K562 (cell line): ENCODE results near the gene PCYT1A. TPM values are rescaled to one million over a fixed set of nuclear protein-coding genes. Genes with fewer than 3 reads are reported as not detected.
A peak's percentile ranks its signal among the peaks of the same experiment; 100 is the strongest.
"Not testable (repeated sequence)": the region's sequence is repeated elsewhere in the genome, so short reads cannot be mapped to it uniquely, and the experiment has no call there.

Source experiments
- ATAC-seq: fragments of 200-7000 bp; cut with Tn5 transposase; 3 replicates; pipeline ENCODE4 v1.9.1; 2020; ENCODE audit warnings: moderate library complexity
- BruUV-seq: library from RNA; stranded (reverse); fragments of 400-500 nt; replicated peaks from 2 replicates; lab custom pipeline; 2021; lab: Mats Ljungman, UMichigan
- CTCF ChIA-PET: fragments of 300-600 bp; formaldehyde crosslinking; extraction: SDS; loops from one replicate; lab custom pipeline; 2021; ENCODE audit warnings: low intra/inter-chr PET ratio; lab: Yijun Ruan, JAX
- POLR2A ChIA-PET: fragments of 300-600, 350-650 bp; sonication (Branson Sonifier 250); formaldehyde crosslinking; extraction: SDS; loops from one replicate; lab custom pipeline; 2021; ENCODE audit warnings: antibody characterized with exemption, inconsistent platforms; lab: Yijun Ruan, JAX
- DNase-seq, 4 experiments: peaks; one replicate each; pipeline versions ENCODE4 v3.0.0 to v3.0.0-alpha.2; 2011 to 2018; ENCODE audit warnings: low spot score in 3 of 4, mixed read lengths in 3 of 4; ENCODE audit errors: extremely low read depth in 1 of 4
- FAIRE-seq: peaks from 2 replicates; lab custom pipeline; 2011; peaks lifted over from hg19 to GRCh38; lab: Jason Lieb, UNC
- H2AFZ ChIP-seq: 2 replicates; pipeline ENCODE4 v1.6.0; 2011; ENCODE audit warnings: low read depth, low read length, control low read depth, inconsistent platforms
- H3K27ac ChIP-seq: fragments of 200-600 bp; 3 replicates; pipeline ENCODE4 v1.8.0; 2011; ENCODE audit warnings: low read depth, mild to moderate bottlenecking, control low read depth, inconsistent platforms, low read length, moderate library complexity, mixed read lengths; ENCODE audit errors: extremely low read depth
- H3K27me3 ChIP-seq, 2 experiments: fragments of 300-600 bp in 1 of 2; 2 replicates in 1 of 2; 3 replicates in 1 of 2; pipeline versions ENCODE4 v1.6.0 to v1.8.0; 2011; ENCODE audit warnings: inconsistent platforms in 2 of 2, low read length in 2 of 2, mild to moderate bottlenecking in 1 of 2, mixed read lengths in 1 of 2, moderate library complexity in 1 of 2; ENCODE audit not compliant: control insufficient read depth in 2 of 2, insufficient read depth in 2 of 2
- H3K36me3 ChIP-seq: fragments of 300-600 bp; 3 replicates; pipeline ENCODE4 v1.8.0; 2011; ENCODE audit warnings: mild to moderate bottlenecking, low read length, inconsistent platforms; ENCODE audit not compliant: control insufficient read depth, insufficient read depth
- H3K4me1 ChIP-seq, 2 experiments: fragments of 200-600 bp in 1 of 2; replicated peaks in 1 of 2; 2 replicates in 1 of 2; 3 replicates in 1 of 2; pipeline versions ENCODE4 v1.5.1 to v1.8.0; 2011; ENCODE audit warnings: inconsistent platforms in 2 of 2, low read length in 2 of 2, mild to moderate bottlenecking in 1 of 2, mixed read lengths in 1 of 2, moderate library complexity in 1 of 2; ENCODE audit not compliant: control insufficient read depth in 2 of 2, insufficient read depth in 2 of 2
- H3K4me2 ChIP-seq: 2 replicates; pipeline ENCODE4 v1.6.1; 2011; ENCODE audit warnings: low read length, control low read depth, inconsistent platforms, mixed read lengths; ENCODE audit not compliant: insufficient read depth
- H3K4me3 ChIP-seq: fragments of 200-600 bp; sonication (generic), shearing (Covaris generic); 2 replicates; pipeline ENCODE4 v1.5.1; 2016; ENCODE audit warnings: control low read depth, inconsistent platforms
- H3K79me2 ChIP-seq: fragments of 200-600 bp; 3 replicates; pipeline ENCODE4 v1.8.0; 2011; ENCODE audit warnings: low read length, inconsistent platforms; ENCODE audit not compliant: control insufficient read depth, insufficient read depth
- H3K9ac ChIP-seq, 2 experiments: 2 replicates each; pipeline versions ENCODE4 v1.6.0 to v1.6.1; 2011; ENCODE audit warnings: low read depth in 2 of 2, low read length in 2 of 2, control low read depth in 1 of 2, inconsistent platforms in 1 of 2, mild to moderate bottlenecking in 1 of 2, mixed read lengths in 1 of 2; ENCODE audit not compliant: insufficient read depth in 1 of 2
- H3K9me1 ChIP-seq: one replicate; pipeline ENCODE4 v1.6.0; 2011; ENCODE audit warnings: inconsistent platforms, mild to moderate bottlenecking, low read length, moderate library complexity; ENCODE audit not compliant: control insufficient read depth, insufficient read depth
- H3K9me3 ChIP-seq: replicated peaks from 2 replicates; pipeline ENCODE4 v1.5.1; 2011; ENCODE audit warnings: low read depth, low read length, inconsistent platforms; ENCODE audit not compliant: control insufficient read depth, insufficient read depth
- H4K20me1 ChIP-seq: replicated peaks from 2 replicates; pipeline ENCODE4 v1.6.1; 2011; ENCODE audit warnings: low read length, inconsistent platforms, mixed read lengths; ENCODE audit not compliant: control insufficient read depth, insufficient read depth
- ARID1B ChIP-seq: fragments of 450-650 bp; IDR thresholded peaks from 2 replicates; pipeline ENCODE4 v1.6.1; 2016; ENCODE audit warnings: antibody characterized with exemption, mild to moderate bottlenecking, inconsistent platforms
- C11orf30 ChIP-seq: fragments of 450-650 bp; IDR thresholded peaks from 2 replicates; pipeline ENCODE4 v1.6.1; 2016; ENCODE audit warnings: low read depth, mild to moderate bottlenecking
- CXXC5 ChIP-seq: fragments of 250-450 bp; sonication (Bioruptor Pico); IDR thresholded peaks from 2 replicates; pipeline ENCODE4 v1.8.0; 2022; ENCODE audit warnings: inconsistent platforms, mild to moderate bottlenecking, moderate library complexity
- DACH1 ChIP-seq: fragments of 450-650 bp; IDR thresholded peaks from 2 replicates; pipeline ENCODE4 v1.6.1; 2018; ENCODE audit not compliant: partially characterized antibody
- DDX20 ChIP-seq: fragments of 450-650 bp; IDR thresholded peaks from 2 replicates; pipeline ENCODE4 v1.6.1; 2016; ENCODE audit warnings: missing genetic modification characterization, low read depth, mild to moderate bottlenecking, missing compliant biosample characterization, moderate library complexity
- DMBX1 ChIP-seq: fragments of 250-450 bp; sonication (Bioruptor Pico); IDR thresholded peaks from 2 replicates; pipeline ENCODE4 v1.8.0; 2022; ENCODE audit warnings: inconsistent platforms, mild to moderate bottlenecking, moderate library complexity, borderline replicate concordance
- FOSL1 ChIP-seq: fragments of 200-800 bp; sonication (Bioruptor generic); conservative IDR thresholded peaks from 2 replicates; pipeline ENCODE4 v1.6.1; 2016; ENCODE audit warnings: missing genetic modification characterization, missing compliant biosample characterization
- MAFG ChIP-seq: fragments of 450-650 bp; conservative IDR thresholded peaks from 2 replicates; pipeline ENCODE4 v1.6.1; 2016; ENCODE audit warnings: missing genetic modification characterization, missing compliant biosample characterization
- NFIC ChIP-seq: fragments of 450-650 bp; IDR thresholded peaks from 2 replicates; pipeline ENCODE4 v1.6.1; 2017; ENCODE audit warnings: mild to moderate bottlenecking, inconsistent platforms
- PTRF ChIP-seq: fragments of 450-650 bp; IDR thresholded peaks from 2 replicates; pipeline ENCODE4 v1.6.1; 2016; ENCODE audit warnings: mild to moderate bottlenecking, missing genetic modification characterization, missing compliant biosample characterization
- PTTG1 ChIP-seq: fragments of 450-650 bp; IDR thresholded peaks from 2 replicates; pipeline ENCODE4 v1.6.1; 2016; ENCODE audit warnings: low read depth, mild to moderate bottlenecking, missing genetic modification characterization, missing compliant biosample characterization
- SMAD3 ChIP-seq: fragments of 450-650 bp; formaldehyde crosslinking; conservative IDR thresholded peaks from 2 replicates; pipeline ENCODE4 v1.4.0; 2020; ENCODE audit warnings: mild to moderate bottlenecking
- SMARCA4 ChIP-seq: fragments of 450-650 bp; IDR thresholded peaks from 2 replicates; pipeline ENCODE4 v1.6.1; 2016
- TAF9B ChIP-seq: fragments of 450-650 bp; IDR thresholded peaks from 2 replicates; pipeline ENCODE4 v1.6.1; 2018; ENCODE audit warnings: mild to moderate bottlenecking; ENCODE audit not compliant: partially characterized antibody
- TEAD2 ChIP-seq: fragments of 450-650 bp; IDR thresholded peaks from 2 replicates; pipeline ENCODE4 v1.6.1; 2016; ENCODE audit warnings: missing genetic modification characterization, control low read depth, missing compliant biosample characterization
- ZNF316 ChIP-seq: fragments of 450-650 bp; IDR thresholded peaks from 2 replicates; pipeline ENCODE4 v1.6.1; 2016
- WGBS: fragments of 100-300 bp; shearing (Covaris generic); methylation state at CpG from one replicate; pipeline ENCODE4 v1.1.6; 2016; ENCODE audit warnings: low coverage, mixed read lengths; ENCODE audit not compliant: insufficient coverage; ENCODE audit errors: missing lambda C conversion rate; 5-methylcytosine and 5-hydroxymethylcytosine counted together
- in situ Hi-C: fragments of 300-500 bp; cut with MboI; formaldehyde crosslinking; loops from 4 replicates; pipeline ENCODE4 v1.15.0; 2018; ENCODE audit warnings: inconsistent platforms, mixed read lengths
- intact Hi-C: fragments of 100-400 bp; cut with micrococcal nuclease; formaldehyde crosslinking; loops from 2 replicates; pipeline ENCODE4 v1.14.2; 2022
- polyA plus RNA-seq, 8 experiments: library from polyadenylated mRNA; depleted of rRNA in 4 of 8; stranded (reverse) in 5 of 8; unstranded in 3 of 8; fragments of >200 nt; fragmentation: Nextera tagmentation in 2 of 8; fragmentation: Illumina TruSeq in 1 of 8; extraction: Ambion mirVana in 2 of 8; extraction: Trizol in 1 of 8; gene quantifications; 2 replicates each; pipeline versions ENCODE4 v1.2.1 to v1.2.3, GENCODE V29; 2011 to 2014; ENCODE audit warnings: inconsistent platforms in 1 of 8, missing spikeins in 1 of 8
- total RNA-seq, 7 experiments: library from RNA; depleted of rRNA in 6 of 7; stranded (reverse); fragments of >200 nt in 6 of 7; fragmentation: Illumina TruSeq in 2 of 7; extraction: Trizol in 2 of 7; gene quantifications; 2 replicates each; pipeline versions ENCODE4 v1.2.1 to v1.2.3, GENCODE V29; 2011 to 2021; ENCODE audit warnings: low replicate concordance in 1 of 7
- TF ChIP-seq, protein P1 (sequence below): sonication (generic); formaldehyde crosslinking; IDR thresholded peaks from 2 replicates; pipeline ENCODE4 v1.8.0; 2022; ENCODE audit warnings: missing genetic modification reagents, mild to moderate bottlenecking, moderate library complexity, borderline replicate concordance
- TF ChIP-seq, protein P2 (sequence below): fragments of 450-650 bp; IDR thresholded peaks from 2 replicates; pipeline ENCODE4 v1.6.1; 2016; ENCODE audit warnings: missing biosample characterization, missing genetic modification characterization
- TF ChIP-seq, protein P3 (sequence below), 2 experiments: fragments of 250-450 bp in 1 of 2; fragments of 450-650 bp in 1 of 2; sonication (Bioruptor Pico) in 1 of 2; IDR thresholded peaks; 2 replicates each; pipeline versions ENCODE4 v1.6.1 to v1.8.0; 2016 to 2021; ENCODE audit warnings: mild to moderate bottlenecking in 2 of 2, moderate library complexity in 2 of 2, missing compliant biosample characterization in 1 of 2, missing genetic modification characterization in 1 of 2

Gene PCYT1A
- total and polyA plus RNA-seq, 9 of the 15 experiments (the other 6 are each of a cell fraction or from before 2014, with no cell fraction given) = 13.4 to 62.8 (median 49.4) TPM

DNA sequence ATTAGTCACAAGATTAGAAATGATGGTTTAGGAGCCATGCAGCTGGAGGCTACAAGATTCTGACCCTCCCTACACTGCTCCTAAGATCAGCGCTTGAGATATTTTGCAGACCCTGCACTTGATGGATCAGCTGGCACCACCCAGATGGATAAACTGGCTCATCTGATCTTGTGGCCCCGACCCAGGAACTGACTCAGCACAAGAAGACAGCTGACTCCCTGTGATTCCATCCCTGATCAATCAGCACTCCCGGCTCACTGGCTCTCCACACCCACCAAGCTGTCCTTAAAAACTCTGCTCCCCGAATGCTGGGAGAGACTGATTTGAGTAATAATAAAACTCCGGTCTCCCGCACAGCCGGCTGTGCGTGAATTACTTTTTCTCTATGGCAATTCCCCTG, 15.4 kb upstream of the PCYT1A start (continued):
- TF ChIP-seq NFIC (peak; percentile 38; the same call in 1 of the 2 replicates), ZNF316 (peak; percentile 54), MAFG (tag) (peak; percentile 44; the same call in 1 of the 2 replicates), ARID1B (peak; percentile 42), TAF9B (peak; percentile 81), FOSL1 (tag) (peak; percentile 41), C11orf30 (peak; percentile 67), DACH1 (peak; percentile 52), SMARCA4 (0 out of 2 replicates have a peak, but pooled peaks have one; percentile 39)
- TF ChIP-seq, protein P1, sequence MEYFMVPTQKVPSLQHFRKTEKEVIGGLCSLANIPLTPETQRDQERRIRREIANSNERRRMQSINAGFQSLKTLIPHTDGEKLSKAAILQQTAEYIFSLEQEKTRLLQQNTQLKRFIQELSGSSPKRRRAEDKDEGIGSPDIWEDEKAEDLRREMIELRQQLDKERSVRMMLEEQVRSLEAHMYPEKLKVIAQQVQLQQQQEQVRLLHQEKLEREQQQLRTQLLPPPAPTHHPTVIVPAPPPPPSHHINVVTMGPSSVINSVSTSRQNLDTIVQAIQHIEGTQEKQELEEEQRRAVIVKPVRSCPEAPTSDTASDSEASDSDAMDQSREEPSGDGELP (CRISPR knock-in tag) = peak; percentile 80

DNA sequence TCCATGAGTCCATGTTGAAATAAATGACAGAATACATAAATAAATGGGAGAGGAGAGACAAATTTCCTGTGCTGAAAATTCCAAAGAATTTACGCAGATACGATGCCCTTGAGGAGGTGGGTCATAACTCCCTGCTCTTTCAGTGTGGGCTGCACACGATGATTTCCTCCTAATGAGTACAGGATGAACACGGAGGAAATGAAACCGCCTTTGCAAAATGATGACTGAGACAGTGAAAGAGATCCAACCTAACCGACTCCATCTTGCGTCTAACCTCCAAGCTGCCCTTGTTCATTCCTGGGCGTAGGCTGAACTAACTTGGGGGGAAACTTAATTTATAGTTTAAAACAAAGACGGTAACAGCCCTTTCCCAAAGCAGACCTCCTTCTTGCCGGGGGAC, 15.0 kb upstream of the PCYT1A start:
- not testable (repeated sequence) for FAIRE-seq
- TF ChIP-seq PTTG1 (tag) (peak; percentile 45; the same call in 1 of the 2 replicates), DMBX1 (peak; percentile 72; the same call in 1 of the 2 replicates), CXXC5 (CRISPR knock-in tag) (0 out of 2 replicates have a peak, but pooled peaks have one; percentile 14), PTRF (tag) (peak; percentile 72), TEAD2 (tag) (peak; percentile 70), DDX20 (peak; percentile 56; the same call in 1 of the 2 replicates), SMAD3 (CRISPR knock-in tag) (0 out of 2 replicates have a peak, but pooled peaks have one; percentile 38)
- TF ChIP-seq, protein P2, sequence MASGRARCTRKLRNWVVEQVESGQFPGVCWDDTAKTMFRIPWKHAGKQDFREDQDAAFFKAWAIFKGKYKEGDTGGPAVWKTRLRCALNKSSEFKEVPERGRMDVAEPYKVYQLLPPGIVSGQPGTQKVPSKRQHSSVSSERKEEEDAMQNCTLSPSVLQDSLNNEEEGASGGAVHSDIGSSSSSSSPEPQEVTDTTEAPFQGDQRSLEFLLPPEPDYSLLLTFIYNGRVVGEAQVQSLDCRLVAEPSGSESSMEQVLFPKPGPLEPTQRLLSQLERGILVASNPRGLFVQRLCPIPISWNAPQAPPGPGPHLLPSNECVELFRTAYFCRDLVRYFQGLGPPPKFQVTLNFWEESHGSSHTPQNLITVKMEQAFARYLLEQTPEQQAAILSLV (tag) = 0 out of 2 replicates have a peak, but pooled peaks have one; percentile 56
- TF ChIP-seq, protein P3, sequence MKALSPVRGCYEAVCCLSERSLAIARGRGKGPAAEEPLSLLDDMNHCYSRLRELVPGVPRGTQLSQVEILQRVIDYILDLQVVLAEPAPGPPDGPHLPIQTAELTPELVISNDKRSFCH (CRISPR knock-in tag; IDR thresholded peaks at IDR 0.05) = not testable (repeated sequence)
- TF ChIP-seq, protein P3 (tag; IDR thresholded peaks at IDR 0.05) = peak; percentile 50; the same call in 1 of the 2 replicates

More for the DNA sequence above, 15.0 kb upstream of the PCYT1A start:
- H3K9me1 ChIP-seq, H3K27me3 ChIP-seq, in situ Hi-C loops, intact Hi-C loops, H3K36me3 ChIP-seq, H4K20me1 ChIP-seq, H3K9ac ChIP-seq, H3K9me3 ChIP-seq, H3K79me2 ChIP-seq, H3K4me3 ChIP-seq, BruUV-seq, CTCF ChIA-PET, H3K4me1 ChIP-seq, H3K27ac ChIP-seq, DNase-seq: not testable (repeated sequence)
- peak overlapping the region; percentile 54; the same call in 1 of the 2 replicates for H2AFZ ChIP-seq
- POLR2A ChIA-PET = interaction anchor here (0.5 to 1.7 kb wide), 4 partner anchors 13 to 17 kb away, joined by 3 to 4 read pairs (median 3); partner anchors contain the start of gene DYNLT2B
- WGBS = 58% methylated on average over 5 of the region's 10 CpGs
- ATAC-seq = peak; percentile 49
- peak overlapping the region; percentile 47 for H3K4me2 ChIP-seq
